B cell (primary cell): ENCODE measurements around the gene TNFRSF25. TPM values are rescaled to one million over a fixed set of nuclear protein-coding genes. Genes with fewer than 3 reads are reported as not detected.
A peak's percentile ranks its signal among the peaks of the same experiment; 100 is the strongest.

Experiments used
- ATAC-seq: fragments of 200-7000 bp; cut with Tn5 transposase; one replicate; pipeline ENCODE4 v1.10.0; 2021; ENCODE audit warnings: low read depth, mild to moderate bottlenecking, moderate number of reproducible peaks, moderate library complexity
- CTCF ChIA-PET: fragments of 350-600 bp; sonication (Branson Sonifier 250); formaldehyde crosslinking; loops from one replicate; lab custom pipeline; 2021; ENCODE audit warnings: antibody characterized with exemption, inconsistent platforms; lab: Charles Lee
- POLR2A ChIA-PET: fragments of 350-600 bp; sonication (Branson Sonifier 250); formaldehyde crosslinking; loops from one replicate; lab custom pipeline; 2021; ENCODE audit warnings: antibody characterized with exemption; lab: Charles Lee
- DNase-seq: peaks from one replicate; pipeline ENCODE4 v3.0.0; 2013
- H2AFZ ChIP-seq: 2 replicates; pipeline ENCODE4 v1.6.1; 2012; ENCODE audit warnings: mild to moderate bottlenecking, low read depth, low read length; ENCODE audit not compliant: insufficient read depth, poor library complexity, severe bottlenecking
- H3K27ac ChIP-seq, 2 donors: 1 replicate in 1 of 2; 2 replicates in 1 of 2; pipeline ENCODE4 v1.5.1; 2012 to 2013; ENCODE audit warnings: low read length in 2 of 2, mild to moderate bottlenecking in 2 of 2, moderate library complexity in 1 of 2
- H3K27me3 ChIP-seq, 4 experiments: fragments of 200-600 bp in 1 of 4; sonication (generic) in 1 of 4; replicated peaks in 1 of 4; 1 replicate in 2 of 4; 2 replicates in 2 of 4; pipeline versions ENCODE4 v1.6.1 to v1.7.0; 2013 to 2016; ENCODE audit warnings: low read length in 3 of 4, mild to moderate bottlenecking in 2 of 4, mixed read lengths in 1 of 4, moderate library complexity in 1 of 4; ENCODE audit not compliant: insufficient read depth in 4 of 4, control insufficient read depth in 3 of 4; ENCODE audit errors: control extremely low read depth in 1 of 4
- H3K36me3 ChIP-seq, 2 experiments: replicated peaks in 1 of 2; 1 replicate in 1 of 2; 2 replicates in 1 of 2; pipeline versions ENCODE4 v1.6.1 to v1.7.1; 2013; ENCODE audit warnings: low read length in 1 of 2; ENCODE audit not compliant: insufficient read depth in 2 of 2, control insufficient read depth in 1 of 2; ENCODE audit errors: control extremely low read depth in 1 of 2, extremely low read depth in 1 of 2
- H3K4me1 ChIP-seq, 2 donors: fragments of 200-600 bp in 1 of 2; sonication (generic) in 1 of 2; 1 replicate in 1 of 2; 2 replicates in 1 of 2; pipeline versions ENCODE4 v1.5.1 to v1.6.1; 2013 to 2017; ENCODE audit warnings: low read length in 2 of 2; ENCODE audit not compliant: control insufficient read depth in 2 of 2, insufficient read depth in 2 of 2
- H3K4me2 ChIP-seq: replicated peaks from 2 replicates; pipeline ENCODE3; 2012; ENCODE audit warnings: mild to moderate bottlenecking, low read depth, low read length; ENCODE audit not compliant: poor library complexity, severe bottlenecking
- H3K4me3 ChIP-seq, 5 experiments: fragments of 200-600 bp in 1 of 5; sonication (generic) in 1 of 5; 1 replicate in 3 of 5; 2 replicates in 2 of 5; pipeline versions ENCODE4 v1.5.1 to v1.7.0; 2011 to 2016; ENCODE audit warnings: low read length in 4 of 5, mild to moderate bottlenecking in 4 of 5, low read depth in 2 of 5, control low read depth in 1 of 5, moderate library complexity in 1 of 5; ENCODE audit not compliant: insufficient read depth in 1 of 5; ENCODE audit errors: control extremely low read depth in 1 of 5, extremely low read depth in 1 of 5
- H3K79me2 ChIP-seq: fragments of 200-600 bp; sonication (generic); one replicate; pipeline ENCODE4 v1.6.0; 2016; ENCODE audit warnings: low read length; ENCODE audit not compliant: control insufficient read depth, insufficient read depth
- H3K9ac ChIP-seq: fragments of 200-600 bp; sonication (generic); 2 replicates; pipeline ENCODE4 v1.6.1; 2017; ENCODE audit warnings: mild to moderate bottlenecking, low read length, moderate library complexity
- H3K9me3 ChIP-seq, 3 donors: one replicate each; pipeline versions ENCODE4 v1.6.1 to v1.7.1; 2013; ENCODE audit warnings: low read length in 2 of 3; ENCODE audit not compliant: control insufficient read depth in 2 of 3, insufficient read depth in 1 of 3; ENCODE audit errors: control extremely low read depth in 1 of 3
- H4K20me1 ChIP-seq: 2 replicates; pipeline ENCODE4 v1.6.0; 2012; ENCODE audit warnings: mild to moderate bottlenecking, low read length; ENCODE audit not compliant: insufficient read depth, control insufficient read depth, poor library complexity, severe bottlenecking
- H3K27ac Mint-ChIP-seq: one replicate; pipeline ENCODE4 v1.8.0; 2021; ENCODE audit warnings: mixed read lengths
- H3K27me3 Mint-ChIP-seq: one replicate; pipeline ENCODE4 v1.8.0; 2021; ENCODE audit warnings: mixed read lengths
- H3K4me1 Mint-ChIP-seq: one replicate; pipeline ENCODE4 v1.8.0; 2021; ENCODE audit warnings: mixed read lengths
- H3K4me3 Mint-ChIP-seq: one replicate; pipeline ENCODE4 v1.8.0; 2021; ENCODE audit warnings: mixed read lengths
- H3K9me3 Mint-ChIP-seq: one replicate; pipeline ENCODE4 v1.8.0; 2022; ENCODE audit warnings: mixed read lengths; ENCODE audit not compliant: insufficient read depth
- CTCF ChIP-seq: fragments of 200-600 bp; IDR thresholded peaks from one replicate; pipeline ENCODE4 v1.8.0; 2022; ENCODE audit warnings: antibody characterized with exemption, mild to moderate bottlenecking
- EZH2 ChIP-seq: IDR thresholded peaks from 2 replicates; pipeline ENCODE4 v1.6.1; 2012; ENCODE audit warnings: borderline replicate concordance, low read depth, mild to moderate bottlenecking, moderate library complexity, low read length; ENCODE audit not compliant: insufficient read depth, poor library complexity, severe bottlenecking
- WGBS: methylation state at CpG from one replicate; pipeline ENCODE4 v1.1.5; 2013; ENCODE audit warnings: missing lambda C conversion rate; ENCODE audit not compliant: insufficient coverage; 5-methylcytosine and 5-hydroxymethylcytosine counted together
- intact Hi-C: fragments of 100-400 bp; cut with micrococcal nuclease; formaldehyde crosslinking; loops from one replicate; pipeline ENCODE4 v1.10.0; 2022
- polyA plus RNA-seq: library from polyadenylated mRNA; depleted of rRNA; stranded (reverse); fragments of >200 nt; gene quantifications from 2 replicates; pipeline ENCODE4 v1.2.3, GENCODE V29; 2012
- total RNA-seq, 2 donors: library from RNA; stranded (reverse); fragments of 120-200 nt in 1 of 2; gene quantifications; 1 replicate in 1 of 2; 2 replicates in 1 of 2; pipeline versions ENCODE4 v1.2.3 to v1.2.4, GENCODE V29; 2013 to 2022

Gene TNFRSF25
- total and polyA plus RNA-seq, 2 donors (not counting 1 experiment from before 2014, with no cell fraction given): 2.6 to 7.1 TPM

- Mint-ChIP-seq H3K27me3 (peaks cover 35% of the 10 kb centered on the region), H3K9me3 (no peaks in the 10 kb centered on the region), H3K4me1 (peaks cover 13% of the 10 kb centered on the region), H3K27ac (no peak overlapping the region), H3K4me3 (peak overlapping the region; percentile 57)
- 7% methylated on average over 85 of the region's 101 CpGs for WGBS
- no peaks in the 10 kb centered on the region for H3K79me2 ChIP-seq
- peak; percentile 65 for DNase-seq
- ChIA-PET CTCF (interaction anchor here (0.8 to 5.6 kb wide), 6 partner anchors 9 to 201 kb away, joined by 3 to 53 read pairs (median 6); partner anchors contain the start of gene HES2), POLR2A (no interaction called here)
- H3K27me3 ChIP-seq: peaks cover 0 to 45% (median 18%) of the 10 kb centered on the region in 4 experiments
- H3K4me3 ChIP-seq: peak overlapping the region in 1 of 5 experiments; percentile 18
- TF ChIP-seq CTCF: peak; percentile 38
- no peak for TF ChIP-seq EZH2
- H3K9ac ChIP-seq: no peak overlapping the region
- peaks cover 0 to 2% (median 0%) of the 10 kb centered on the region in 3 donors for H3K9me3 ChIP-seq
- H4K20me1 ChIP-seq: no peaks in the 10 kb centered on the region
- H2AFZ ChIP-seq: peak overlapping the region; percentile 22
- peak; percentile 71 for ATAC-seq
- intact Hi-C loops: no loop called here
- H3K27ac ChIP-seq: no peak overlapping the region
- peak overlapping the region; percentile 33 for H3K4me2 ChIP-seq
- H3K4me1 ChIP-seq: peaks cover 3 to 5% of the 10 kb centered on the region in 2 donors
- no peaks in the 10 kb centered on the region for H3K36me3 ChIP-seq
Measured at GRCh38 chr1:6440198-6441126, 25.5 kb downstream of the TNFRSF25 start.
